ENCODE results near the gene CDK5RAP1.

- no peak for TF ChIP-seq POLR2AphosphoS5 (IDR thresholded peaks at IDR 0.05; ENCODE audit: insufficient read depth, low read depth, low read length)
- TF ChIP-seq CTCF (IDR thresholded peaks at IDR 0.05; ENCODE audit: extremely low read depth in 1 of 2, insufficient read depth in 1 of 2, low read depth in 1 of 2, low read length in 2 of 2), result no peak
- no peak for TF ChIP-seq POLR2A (IDR thresholded peaks at IDR 0.05; ENCODE audit: low read depth, low read length)
- no peak for TF ChIP-seq MYC (IDR thresholded peaks at IDR 0.05; ENCODE audit: low read depth, low read length)
- no peak for TF ChIP-seq EZH2 (IDR thresholded peaks at IDR 0.05; ENCODE audit: borderline replicate concordance, low read depth, low read length, severe bottlenecking)
- TF ChIP-seq FOS (IDR thresholded peaks at IDR 0.05; ENCODE audit: borderline replicate concordance, insufficient read depth, low read length), result no peak
- no peak for TF ChIP-seq MAX (IDR thresholded peaks at IDR 0.05; ENCODE audit: insufficient read depth, insufficient read length)
- TF ChIP-seq GATA2 (IDR thresholded peaks at IDR 0.05; ENCODE audit: insufficient read depth, insufficient read length, low read depth, low read length), result no peak
- no peak for TF ChIP-seq JUN (IDR thresholded peaks at IDR 0.05; ENCODE audit: borderline replicate concordance, insufficient read depth, insufficient read length, low read depth)
Observed at GRCh38 chr20:33332905-33333456, 68.3 kb downstream of the CDK5RAP1 start.

All from endothelial cell of umbilical vein (primary cell).